H9 (cell line): ENCODE results near the gene MGME1. TPM values are rescaled to one million over a fixed set of nuclear protein-coding genes. Genes with fewer than 3 reads are reported as not detected.

Experiments
- DNase-seq: peaks from one replicate; pipeline ENCODE4 v3.0.0-alpha.2; 2017
- H2AFZ ChIP-seq: one replicate; pipeline ENCODE4 v1.6.1; 2013; ENCODE audit warnings: mild to moderate bottlenecking, low read length, control low read depth, moderate library complexity
- H2AK5ac ChIP-seq: 2 replicates; pipeline ENCODE4 v1.6.1; 2013; ENCODE audit warnings: low read length, control low read depth, mixed read lengths; ENCODE audit not compliant: insufficient read length
- H2BK120ac ChIP-seq: one replicate; pipeline ENCODE4 v1.6.1; 2013; ENCODE audit warnings: low read depth, mild to moderate bottlenecking, low read length, control low read depth, inconsistent platforms; ENCODE audit not compliant: poor library complexity, severe bottlenecking
- H2BK12ac ChIP-seq: 2 replicates; pipeline ENCODE4 v1.6.1; 2013; ENCODE audit warnings: low read length, control low read depth, mixed read lengths, low read depth; ENCODE audit not compliant: insufficient read length
- H2BK15ac ChIP-seq: 2 replicates; pipeline ENCODE4 v1.6.1; 2013; ENCODE audit warnings: low read depth, low read length, control low read depth
- H2BK20ac ChIP-seq: one replicate; pipeline ENCODE4 v1.6.1; 2013; ENCODE audit warnings: low read depth, mild to moderate bottlenecking, low read length, control low read depth, inconsistent platforms; ENCODE audit not compliant: poor library complexity, severe bottlenecking
- H2BK5ac ChIP-seq: 2 replicates; pipeline ENCODE4 v1.6.1; 2013; ENCODE audit warnings: low read length, control low read depth, mixed read lengths; ENCODE audit not compliant: insufficient read length
- H3K14ac ChIP-seq: 2 replicates; pipeline ENCODE4 v1.6.1; 2013; ENCODE audit warnings: low read length, control low read depth; ENCODE audit not compliant: insufficient read depth
- H3K18ac ChIP-seq: 2 replicates; pipeline ENCODE4 v1.6.1; 2013; ENCODE audit warnings: low read depth, mild to moderate bottlenecking, mixed read lengths, low read length, control low read depth; ENCODE audit not compliant: insufficient read length
- H3K23ac ChIP-seq: 2 replicates; pipeline ENCODE4 v1.6.1; 2013; ENCODE audit warnings: low read length, control low read depth, mixed read lengths, low read depth; ENCODE audit not compliant: insufficient read length
- H3K23me2 ChIP-seq: 2 replicates; pipeline ENCODE4 v1.6.1; 2013; ENCODE audit warnings: low read depth, mild to moderate bottlenecking, mixed read lengths, low read length, control low read depth; ENCODE audit not compliant: insufficient read length, poor library complexity, severe bottlenecking
- H3K27ac ChIP-seq: 2 replicates; pipeline ENCODE4 v1.5.1; 2013; ENCODE audit warnings: low read length, control low read depth, mixed read lengths, low read depth; ENCODE audit not compliant: insufficient read length
- H3K27me3 ChIP-seq: 2 replicates; pipeline ENCODE4 v1.6.1; 2013; ENCODE audit warnings: low read length, control low read depth, inconsistent platforms; ENCODE audit not compliant: insufficient read depth
- H3K4ac ChIP-seq: 2 replicates; pipeline ENCODE4 v1.6.1; 2013; ENCODE audit warnings: low read depth, mild to moderate bottlenecking, control low read depth, inconsistent platforms, low read length, moderate library complexity
- H3K4me1 ChIP-seq: 2 replicates; pipeline ENCODE4 v1.6.1; 2013; ENCODE audit warnings: low read length, control low read depth, inconsistent platforms; ENCODE audit not compliant: insufficient read depth
- H3K4me2 ChIP-seq: 2 replicates; pipeline ENCODE4 v1.6.1; 2013; ENCODE audit warnings: low read length, control low read depth, mixed read lengths; ENCODE audit not compliant: insufficient read length, insufficient read depth
- H3K56ac ChIP-seq: 2 replicates; pipeline ENCODE4 v1.6.1; 2013; ENCODE audit warnings: low read depth, mild to moderate bottlenecking, mixed read lengths, low read length, control low read depth; ENCODE audit not compliant: insufficient read length
- H3K79me1 ChIP-seq: 2 replicates; pipeline ENCODE4 v1.6.1; 2013; ENCODE audit warnings: low read depth, mild to moderate bottlenecking, moderate library complexity, low read length, control low read depth, inconsistent platforms; ENCODE audit not compliant: insufficient read depth, poor library complexity, severe bottlenecking
- H3K79me2 ChIP-seq: 2 replicates; pipeline ENCODE4 v1.6.1; 2013; ENCODE audit warnings: low read length, control low read depth, inconsistent platforms; ENCODE audit not compliant: insufficient read depth
- H3K9ac ChIP-seq: 2 replicates; pipeline ENCODE4 v1.6.1; 2013; ENCODE audit warnings: low read length, control low read depth, mixed read lengths; ENCODE audit not compliant: insufficient read length; ENCODE audit errors: extremely low read depth
- H3K9me3 ChIP-seq: one replicate; pipeline ENCODE4 v1.6.1; 2013; ENCODE audit warnings: low read depth, low read length, inconsistent platforms; ENCODE audit not compliant: control insufficient read depth
- H3T11ph ChIP-seq: one replicate; pipeline ENCODE4 v1.6.1; 2013; ENCODE audit warnings: mild to moderate bottlenecking, low read length, control low read depth, inconsistent platforms
- H4K20me1 ChIP-seq: one replicate; pipeline ENCODE4 v1.6.1; 2013; ENCODE audit not compliant: control insufficient read depth, insufficient read length, insufficient read depth
- H4K5ac ChIP-seq: 2 replicates; pipeline ENCODE4 v1.6.1; 2013; ENCODE audit warnings: low read depth, mild to moderate bottlenecking, mixed read lengths, low read length, control low read depth; ENCODE audit not compliant: insufficient read length
- H4K8ac ChIP-seq: replicated peaks from 2 replicates; pipeline ENCODE4 v1.6.1; 2013; ENCODE audit warnings: low read length, control low read depth, mixed read lengths, low read depth; ENCODE audit not compliant: insufficient read length
- H4K91ac ChIP-seq: 2 replicates; pipeline ENCODE4 v1.6.1; 2013; ENCODE audit warnings: low read depth, mild to moderate bottlenecking, moderate library complexity, mixed read lengths, low read length, control low read depth; ENCODE audit not compliant: insufficient read length
- H3K27ac Mint-ChIP-seq, 3 experiments: 2 replicates in 2 of 3; 3 replicates in 1 of 3; pipeline ENCODE4 v1.8.0; 2020 to 2021; ENCODE audit warnings: mixed read lengths in 3 of 3, mild to moderate bottlenecking in 1 of 3, moderate library complexity in 1 of 3
- H3K27me3 Mint-ChIP-seq: 2 replicates; pipeline ENCODE4 v1.8.0; 2021; ENCODE audit warnings: low read depth, mild to moderate bottlenecking, moderate library complexity, mixed read lengths
- H3K36me3 Mint-ChIP-seq, 3 experiments: 2 replicates in 2 of 3; 3 replicates in 1 of 3; pipeline ENCODE4 v1.8.0; 2020 to 2021; ENCODE audit warnings: low read depth in 3 of 3, mixed read lengths in 3 of 3; ENCODE audit not compliant: insufficient read depth in 1 of 3
- H3K4me1 Mint-ChIP-seq, 2 experiments: 2 replicates each; pipeline ENCODE4 v1.8.0; 2020; ENCODE audit warnings: mixed read lengths in 2 of 2
- H3K4me3 Mint-ChIP-seq, 2 experiments: 2 replicates in 1 of 2; 3 replicates in 1 of 2; pipeline ENCODE4 v1.8.0; 2020 to 2021; ENCODE audit warnings: mild to moderate bottlenecking in 2 of 2, mixed read lengths in 2 of 2, moderate library complexity in 1 of 2
- H3K9me3 Mint-ChIP-seq, 2 experiments: 2 replicates in 1 of 2; 3 replicates in 1 of 2; pipeline ENCODE4 v1.8.0; 2020; ENCODE audit warnings: mild to moderate bottlenecking in 2 of 2, mixed read lengths in 2 of 2, moderate library complexity in 1 of 2
- CTCF ChIP-seq: fragments of 200-600 bp; sonication (generic); conservative IDR thresholded peaks from 3 replicates; pipeline ENCODE4 v1.8.0; 2021; ENCODE audit warnings: antibody characterized with exemption, mild to moderate bottlenecking
- WGBS: extraction: QIAGEN DNeasy Blood & Tissue Kit; methylation state at CpG from one replicate; pipeline ENCODE4 v1.1.7; 2013; ENCODE audit warnings: missing lambda C conversion rate, low lambda C conversion rate, mixed read lengths; ENCODE audit not compliant: insufficient read length; ENCODE audit errors: extremely low coverage; 5-methylcytosine and 5-hydroxymethylcytosine counted together
- total RNA-seq: library from RNA; stranded (reverse); gene quantifications from 2 replicates; pipeline ENCODE4 v1.2.1, GENCODE V29; 2021

MGME1 gene
- total RNA-seq, 1 experiment from 2014 or later: 48.9 TPM

GRCh38 chr20:17925141-17925939, 43.5 kb upstream of the MGME1 start:
- no peak overlapping the region for H3K9ac ChIP-seq
- no peak for TF ChIP-seq CTCF
- H2BK12ac ChIP-seq: no peak overlapping the region
- Mint-ChIP-seq H3K4me1 (peaks cover 10 to 18% of the 10 kb centered on the region in 2 experiments), H3K36me3 (peaks cover 0 to 2% (median 0%) of the 10 kb centered on the region in 3 experiments; a peak in 1 of 7 replicates), H3K4me3 (no peak overlapping the region), H3K27me3 (peaks cover 7% of the 10 kb centered on the region), H3K9me3 (no peaks in the 10 kb centered on the region), H3K27ac (no peak overlapping the region; a peak in 1 of 7 replicates)
- H4K5ac ChIP-seq: no peak overlapping the region
- H2AK5ac ChIP-seq: no peak overlapping the region
- H2BK120ac ChIP-seq: no peak overlapping the region
- H3K79me2 ChIP-seq: no peaks in the 10 kb centered on the region
- H2BK5ac ChIP-seq: no peak overlapping the region
- H4K20me1 ChIP-seq: no peaks in the 10 kb centered on the region
- no peak overlapping the region for H3T11ph ChIP-seq
- no peaks in the 10 kb centered on the region for H3K9me3 ChIP-seq
- WGBS: no CpG with 5 or more reads among the region's 11 CpGs
- H3K4me2 ChIP-seq: no peak overlapping the region
- H3K14ac ChIP-seq: no peak overlapping the region
- no peak overlapping the region for H2AFZ ChIP-seq
- no peak overlapping the region for H3K4ac ChIP-seq
- H3K4me1 ChIP-seq: no peaks in the 10 kb centered on the region
- H3K18ac ChIP-seq: no peak overlapping the region
- H2BK15ac ChIP-seq: no peak overlapping the region
- H3K23me2 ChIP-seq: no peaks in the 10 kb centered on the region
- no peaks in the 10 kb centered on the region for H3K79me1 ChIP-seq
- H3K27ac ChIP-seq: no peak overlapping the region
- no peak overlapping the region for H3K23ac ChIP-seq
- no peak overlapping the region for H2BK20ac ChIP-seq
- no peaks in the 10 kb centered on the region for H3K27me3 ChIP-seq
- H4K91ac ChIP-seq: no peak overlapping the region
- H4K8ac ChIP-seq: no peak overlapping the region
- no peak for DNase-seq
- no peak overlapping the region for H3K56ac ChIP-seq
